Upper lobe of right lung (tissue), 1 donor: ENCODE measurements around the gene EHD3. TPM values are rescaled to one million over a fixed set of nuclear protein-coding genes. Genes with fewer than 3 reads are reported as not detected.

Experiments
- ATAC-seq: fragments of 200-7000 bp; cut with Tn5 transposase; one replicate; pipeline ENCODE4 v1.9.1; 2020; ENCODE audit warnings: mild to moderate bottlenecking, moderate library complexity
- DNase-seq: peaks from one replicate; pipeline ENCODE4 v3.0.0-alpha.2; 2020
- H3K27ac ChIP-seq: fragments of 200-600 bp; one replicate; pipeline ENCODE4 v1.8.0; 2022
- H3K27me3 ChIP-seq: fragments of 200-600 bp; one replicate; pipeline ENCODE4 v1.8.0; 2022; ENCODE audit warnings: mild to moderate bottlenecking
- H3K36me3 ChIP-seq: fragments of 200-600 bp; one replicate; pipeline ENCODE4 v1.8.0; 2022
- H3K4me1 ChIP-seq: fragments of 200-600 bp; one replicate; pipeline ENCODE4 v1.8.0; 2022
- H3K4me3 ChIP-seq: fragments of 200-600 bp; one replicate; pipeline ENCODE4 v1.8.0; 2022; ENCODE audit warnings: mild to moderate bottlenecking
- H3K9me3 ChIP-seq: fragments of 200-600 bp; one replicate; pipeline ENCODE4 v1.8.0; 2022
- intact Hi-C: fragments of 100-400 bp; cut with DNase I; formaldehyde crosslinking; loops from one replicate; pipeline ENCODE4 v1.11.0; 2022
- total RNA-seq: library from RNA; stranded (reverse); fragmentation: NEBNext Ultra II Directional; extraction: Animal tissue kit (Norgen Biotek cat#: 25700); gene quantifications from one replicate; pipeline ENCODE4 v1.2.1, GENCODE V29; 2021
- TF ChIP-seq, protein P1 (sequence below): fragments of 200-600 bp; IDR thresholded peaks from one replicate; pipeline ENCODE4 v1.8.0; 2022; ENCODE audit warnings: antibody characterized with exemption
- donor health status: DM: no; HTN: yes; CAD: no; lungs with severe emphysema.

Gene EHD3
- total RNA-seq, 1 donor from 2014 or later, result 13.0 TPM

GRCh38 chr2:31267437-31268120, 33.6 kb downstream of the EHD3 start:
- no peak for ATAC-seq
- H3K36me3 ChIP-seq, result no peaks in the 10 kb centered on the region
- TF ChIP-seq, protein P1, sequence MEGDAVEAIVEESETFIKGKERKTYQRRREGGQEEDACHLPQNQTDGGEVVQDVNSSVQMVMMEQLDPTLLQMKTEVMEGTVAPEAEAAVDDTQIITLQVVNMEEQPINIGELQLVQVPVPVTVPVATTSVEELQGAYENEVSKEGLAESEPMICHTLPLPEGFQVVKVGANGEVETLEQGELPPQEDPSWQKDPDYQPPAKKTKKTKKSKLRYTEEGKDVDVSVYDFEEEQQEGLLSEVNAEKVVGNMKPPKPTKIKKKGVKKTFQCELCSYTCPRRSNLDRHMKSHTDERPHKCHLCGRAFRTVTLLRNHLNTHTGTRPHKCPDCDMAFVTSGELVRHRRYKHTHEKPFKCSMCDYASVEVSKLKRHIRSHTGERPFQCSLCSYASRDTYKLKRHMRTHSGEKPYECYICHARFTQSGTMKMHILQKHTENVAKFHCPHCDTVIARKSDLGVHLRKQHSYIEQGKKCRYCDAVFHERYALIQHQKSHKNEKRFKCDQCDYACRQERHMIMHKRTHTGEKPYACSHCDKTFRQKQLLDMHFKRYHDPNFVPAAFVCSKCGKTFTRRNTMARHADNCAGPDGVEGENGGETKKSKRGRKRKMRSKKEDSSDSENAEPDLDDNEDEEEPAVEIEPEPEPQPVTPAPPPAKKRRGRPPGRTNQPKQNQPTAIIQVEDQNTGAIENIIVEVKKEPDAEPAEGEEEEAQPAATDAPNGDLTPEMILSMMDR, result no peak
- no peaks in the 10 kb centered on the region for H3K4me1 ChIP-seq
- intact Hi-C loops, result no loop called here
- H3K9me3 ChIP-seq, result no peaks in the 10 kb centered on the region
- H3K27me3 ChIP-seq, result no peaks in the 10 kb centered on the region
- H3K27ac ChIP-seq, result no peak overlapping the region
- no peak overlapping the region for H3K4me3 ChIP-seq
- no peak for DNase-seq

DNA sequence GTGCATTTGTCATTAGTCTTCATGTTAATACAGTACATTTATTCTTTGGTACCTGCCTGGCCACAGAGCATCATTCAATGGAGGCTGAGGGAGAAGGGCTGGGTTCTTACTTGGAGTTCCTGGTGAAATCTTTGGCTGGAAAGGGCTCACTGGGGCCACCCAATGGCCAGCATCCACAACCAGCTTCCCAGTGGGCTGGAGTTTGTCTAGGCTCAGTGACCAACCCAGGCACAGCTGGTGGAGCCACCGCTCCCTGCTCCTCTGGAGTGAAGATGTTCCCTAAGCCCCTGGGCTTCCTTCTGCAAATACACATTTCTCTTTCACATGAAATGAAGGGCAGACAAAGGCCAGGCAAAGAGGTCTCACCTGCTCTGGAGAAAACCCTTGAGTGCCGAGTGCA, 34.4 kb downstream of the EHD3 start:
- no peaks in the 10 kb centered on the region for H3K36me3 ChIP-seq
- H3K27me3 ChIP-seq, result no peaks in the 10 kb centered on the region
- ATAC-seq (no peak), DNase-seq (no peak)
- no peak overlapping the region for H3K4me3 ChIP-seq
- no peaks in the 10 kb centered on the region for H3K9me3 ChIP-seq
- intact Hi-C loops, result no loop called here
- no peak overlapping the region for H3K27ac ChIP-seq
- TF ChIP-seq, protein P1, result no peak
- peaks cover 2% of the 10 kb centered on the region for H3K4me1 ChIP-seq

GRCh38 chr2:31269087-31269486, 35.1 kb downstream of the EHD3 start:
- H3K4me3 ChIP-seq, result no peak overlapping the region
- H3K36me3 ChIP-seq, result no peaks in the 10 kb centered on the region
- ATAC-seq, result no peak
- intact Hi-C loops, result no loop called here
- no peak overlapping the region for H3K27ac ChIP-seq
- H3K27me3 ChIP-seq, result no peaks in the 10 kb centered on the region
- H3K9me3 ChIP-seq, result no peaks in the 10 kb centered on the region
- peaks cover 7% of the 10 kb centered on the region for H3K4me1 ChIP-seq
- no peak for DNase-seq
- TF ChIP-seq, protein P1, result no peak

GRCh38 chr2:31270131-31270530, 36.2 kb downstream of the EHD3 start:
- no peaks in the 10 kb centered on the region for H3K36me3 ChIP-seq
- DNase-seq (no peak), ATAC-seq (no peak)
- TF ChIP-seq, protein P1, result no peak
- no peaks in the 10 kb centered on the region for H3K9me3 ChIP-seq
- no peak overlapping the region for H3K27ac ChIP-seq
- H3K27me3 ChIP-seq, result no peaks in the 10 kb centered on the region
- no peak overlapping the region for H3K4me3 ChIP-seq
- peaks cover 7% of the 10 kb centered on the region for H3K4me1 ChIP-seq
- intact Hi-C loops, result no loop called here

- TF ChIP-seq, protein P1, result no peak
- H3K9me3 ChIP-seq, result no peaks in the 10 kb centered on the region
- H3K27ac ChIP-seq, result no peak overlapping the region
- ATAC-seq (no peak), DNase-seq (no peak)
- no peaks in the 10 kb centered on the region for H3K36me3 ChIP-seq
- peaks cover 7% of the 10 kb centered on the region for H3K4me1 ChIP-seq
- no peak overlapping the region for H3K4me3 ChIP-seq
- intact Hi-C loops, result no loop called here
- H3K27me3 ChIP-seq, result no peaks in the 10 kb centered on the region
Observed at GRCh38 chr2:31270822-31271231, 36.9 kb downstream of the EHD3 start.

DNA sequence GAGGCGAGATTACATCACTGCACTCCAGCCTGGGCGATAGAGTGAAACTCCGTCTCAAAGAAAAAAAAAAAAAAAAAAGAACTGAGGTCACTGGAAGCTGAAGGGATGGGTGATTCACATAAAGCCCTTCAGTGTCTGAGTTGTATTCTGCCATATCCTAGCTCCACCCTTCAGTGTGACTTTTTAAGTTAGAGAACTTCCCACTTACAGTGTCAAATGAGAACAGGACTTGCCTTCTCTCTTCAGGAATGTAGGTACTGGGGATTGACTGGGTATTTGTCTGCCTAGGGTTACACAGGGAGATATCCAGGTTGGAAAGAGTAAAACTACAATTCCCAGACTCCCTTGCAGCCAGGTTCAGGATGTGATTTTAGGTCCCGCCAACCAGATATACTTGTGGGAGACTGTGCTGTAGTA, 37.9 kb downstream of the EHD3 start:
- Histone ChIP-seq H3K4me3 (no peak overlapping the region), H3K9me3 (no peaks in the 10 kb centered on the region), H3K36me3 (no peaks in the 10 kb centered on the region), H3K4me1 (peaks cover 7% of the 10 kb centered on the region), H3K27ac (no peak overlapping the region), H3K27me3 (no peaks in the 10 kb centered on the region)
- no peak for DNase-seq
- no peak for ATAC-seq
- TF ChIP-seq, protein P1, result no peak
- intact Hi-C loops, result no loop called here
